Adrenal gland (tissue), 12 donors: ENCODE data around the gene TMEM250. TPM values are rescaled to one million over a fixed set of nuclear protein-coding genes. Genes with fewer than 3 reads are reported as not detected.

ENCODE experiments used
- DNase-seq, 7 donors: peaks; one replicate each; pipeline ENCODE4 v3.0.0-alpha.2; 2019 to 2020
- H3K27ac ChIP-seq, 5 donors: fragments of 200-600 bp; sonication (generic) in 4 of 5; 1 replicate in 3 of 5; 2 replicates in 2 of 5; pipeline versions ENCODE4 v1.5.1 to v1.8.0; 2016 to 2020; ENCODE audit warnings: mild to moderate bottlenecking in 1 of 5
- H3K27me3 ChIP-seq: fragments of 200-600 bp; 2 replicates; pipeline ENCODE4 v1.8.0; 2021
- H3K36me3 ChIP-seq, 2 donors: fragments of 200-600 bp; replicated peaks in 1 of 2; 1 replicate in 1 of 2; 2 replicates in 1 of 2; pipeline versions ENCODE4 v1.5.1 to v1.8.0; 2018 to 2022
- H3K4me1 ChIP-seq, 2 donors: fragments of 200-600 bp; replicated peaks in 1 of 2; 1 replicate in 1 of 2; 2 replicates in 1 of 2; pipeline versions ENCODE4 v1.5.1 to v1.8.0; 2018 to 2021
- H3K4me3 ChIP-seq, 4 donors: fragments of 200-600 bp; sonication (generic) in 3 of 4; one replicate each; pipeline ENCODE4 v1.5.1; 2016 to 2018
- H3K9me3 ChIP-seq, 3 donors: fragments of 200-600 bp; sonication (generic) in 1 of 3; replicated peaks in 1 of 3; 1 replicate in 2 of 3; 2 replicates in 1 of 3; pipeline versions ENCODE4 v1.5.1 to v1.8.0; 2016 to 2021
- CTCF ChIP-seq, 6 experiments: fragments of 450-650 bp in 4 of 6; fragments of 200-600 bp in 2 of 6; sonication (generic) in 1 of 6; IDR thresholded peaks; 1 replicate in 5 of 6; 2 replicates in 1 of 6; pipeline versions ENCODE4 v1.5.1 to v1.8.0; 2016 to 2021; ENCODE audit warnings: antibody characterized with exemption in 6 of 6, mild to moderate bottlenecking in 2 of 6, moderate library complexity in 1 of 6
- POLR2A ChIP-seq, 2 donors: fragments of 450-650 bp; IDR thresholded peaks; one replicate each; pipeline ENCODE4 v1.6.1; 2017; ENCODE audit warnings: antibody characterized with exemption in 2 of 2, mild to moderate bottlenecking in 2 of 2, moderate library complexity in 1 of 2
- WGBS, 4 donors: extraction: QIAGEN DNeasy Blood & Tissue Kit in 2 of 4; methylation state at CpG; one replicate each; pipeline versions ENCODE4 v1.1.5 to v1.1.7; 2013 to 2017; 5-methylcytosine and 5-hydroxymethylcytosine counted together
- intact Hi-C, 2 donors: fragments of 100-400 bp; cut with DNase I; formaldehyde crosslinking; loops; one replicate each; pipeline versions ENCODE4 v1.14.1 to v1.15.0; 2022 to 2023
- polyA plus RNA-seq, 3 donors: library from polyadenylated mRNA; stranded (reverse); fragments of 200-250 nt in 2 of 3; fragments of 350-450 nt in 1 of 3; fragmentation: Illumina TruSeq in 1 of 3; extraction: RNeasy Lipid Tissue Mini Kit (QIAGEN cat#74804) in 1 of 3; gene quantifications; one replicate each; pipeline ENCODE4 v1.2.3, GENCODE V29; 2013 to 2014
- total RNA-seq, 9 donors: library from RNA; depleted of rRNA in 4 of 9; stranded (reverse); fragments of >200 nt in 4 of 9; fragments of 120-200 nt in 1 of 9; fragmentation: NEBNext Ultra II Directional in 1 of 9; extraction: Animal tissue kit (Norgen Biotek cat#: 25700) in 1 of 9; gene quantifications; one replicate each; pipeline versions ENCODE4 v1.1.0 to v1.2.4, GENCODE V29; 2013 to 2023
- donor health status: healthy with polysubstance abuse.
- donor health status: Bipolar disorder and iron deficiency.
- donor health status: DM: yes; HTN: yes; CAD: no.
- donor health status: DM: no; HTN: no; CAD: no.
- donor health status: DM: no; HTN: no; CAD: no.
- donor health status: DM: yes; HTN: yes; CAD: no.

Gene TMEM250
- total and polyA plus RNA-seq, 12 donors, result 5.2 to 47.2 (median 28.0) TPM

DNA sequence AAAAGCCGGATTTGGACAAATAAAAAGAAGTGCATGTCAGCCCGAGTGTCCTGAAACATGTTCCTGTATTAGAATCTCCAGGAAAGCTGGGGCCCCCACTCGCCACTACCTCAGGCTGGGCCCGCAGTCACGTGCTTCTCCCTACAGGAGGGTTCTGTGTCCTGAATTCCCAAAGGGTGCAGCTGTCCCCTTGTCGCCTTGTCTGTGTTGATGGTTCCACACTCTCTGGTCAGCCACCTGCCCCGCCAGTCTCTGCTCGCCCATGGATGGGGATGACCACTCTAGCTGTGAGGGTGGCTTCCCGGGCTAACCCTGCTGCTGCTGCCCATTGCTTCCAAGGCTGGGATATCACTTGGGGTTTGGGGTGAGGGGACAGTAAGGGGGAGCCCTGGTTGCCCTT, 3.1 kb upstream of the TMEM250 start:
- WGBS, 4 donors, result 82 to 88% (median 86%) methylated on average over 8 to 9 of the region's 9 CpGs
- Histone ChIP-seq H3K4me1 (peaks cover 16 to 22% of the 10 kb centered on the region in 2 donors), H3K27ac (no peak overlapping the region), H3K36me3 (no peaks in the 10 kb centered on the region), H3K9me3 (no peaks in the 10 kb centered on the region), H3K27me3 (peaks cover 6% of the 10 kb centered on the region), H3K4me3 (no peak overlapping the region)
- no peak for DNase-seq
- intact Hi-C loops, result loop anchor here (2.0 to 10.0 kb wide), 6 partner anchors 155 to 420 kb away; partner anchors contain the start of gene KCNT1 (in 1 of the 2)
- TF ChIP-seq CTCF (IDR thresholded peaks at IDR 0.05) (no peak), POLR2A (IDR thresholded peaks at IDR 0.05) (no peak)

DNA sequence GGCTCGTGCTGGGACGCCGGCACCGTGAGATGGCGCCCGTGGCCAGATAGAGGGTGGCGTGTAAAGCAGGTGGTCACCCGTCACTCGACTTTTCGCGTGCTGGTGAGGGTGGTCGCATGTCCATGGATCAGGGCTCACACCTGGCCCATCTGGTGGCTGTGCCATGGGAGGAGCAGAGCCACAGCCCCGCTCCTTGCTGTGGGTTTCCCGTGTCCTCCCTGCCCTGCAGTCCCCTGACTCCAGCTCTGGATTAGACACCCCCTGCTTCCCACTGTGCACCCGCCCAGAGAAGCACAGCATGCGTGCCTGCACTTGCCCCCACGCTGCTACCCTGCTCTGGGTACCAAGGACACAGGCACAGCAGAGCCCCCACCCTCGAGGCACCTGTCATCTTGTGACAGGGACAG, 1.8 kb upstream of the TMEM250 start:
- peaks cover 16 to 22% of the 10 kb centered on the region in 2 donors for H3K4me1 ChIP-seq
- intact Hi-C loops, result loop anchor here (5.0 to 10.0 kb wide), 4 partner anchors 256 to 418 kb away; partner anchors contain the start of gene KCNT1 (in 1 of the 2)
- H3K36me3 ChIP-seq, result peaks cover 0 to 11% of the 10 kb centered on the region in 2 donors
- 84 to 93% (median 88%) methylated on average over 17 to 18 of the region's 18 CpGs for WGBS, 4 donors
- H3K4me3 ChIP-seq, result no peak overlapping the region
- no peak for DNase-seq
- H3K27me3 ChIP-seq, result no peaks in the 10 kb centered on the region
- H3K27ac ChIP-seq, result no peak overlapping the region
- TF ChIP-seq POLR2A (IDR thresholded peaks at IDR 0.05), result no peak
- no peak for TF ChIP-seq CTCF (IDR thresholded peaks at IDR 0.05)
- no peaks in the 10 kb centered on the region for H3K9me3 ChIP-seq

GRCh38 chr9:136119883-136120393, 1.3 kb upstream of the TMEM250 start:
- 71 to 76% (median 75%) methylated on average over 6 to 11 of the region's 11 CpGs for WGBS, 4 donors
- Histone ChIP-seq H3K27ac (peak overlapping the region in 2 of 5 donors; percentile 94 to 98), H3K36me3 (peaks cover 0 to 16% of the 10 kb centered on the region in 2 donors), H3K9me3 (no peaks in the 10 kb centered on the region), H3K4me1 (peaks cover 16 to 22% of the 10 kb centered on the region in 2 donors), H3K27me3 (no peaks in the 10 kb centered on the region), H3K4me3 (peak overlapping the region in 1 of 4 donors; percentile 97)
- TF ChIP-seq CTCF (IDR thresholded peaks at IDR 0.05), result no peak
- TF ChIP-seq POLR2A (IDR thresholded peaks at IDR 0.05), result no peak
- no peak for DNase-seq
- intact Hi-C loops, result loop anchor here (5.0 to 10.0 kb wide), 4 partner anchors 255 to 418 kb away; partner anchors contain the start of gene KCNT1 (in 1 of the 2)

- Histone ChIP-seq H3K27ac (peak overlapping the region; percentile 39 to 98 (median 81)), H3K27me3 (no peaks in the 10 kb centered on the region), H3K36me3 (peaks cover 0 to 22% of the 10 kb centered on the region in 2 donors), H3K4me1 (peaks cover 16 to 22% of the 10 kb centered on the region in 2 donors), H3K4me3 (peak overlapping the region in 3 of 4 donors; percentile 28 to 97 (median 42)), H3K9me3 (no peaks in the 10 kb centered on the region)
- peak in 3 of 7 donors; percentile 37 to 60 (median 52) for DNase-seq
- intact Hi-C loops, result no loop called here
- TF ChIP-seq CTCF (IDR thresholded peaks at IDR 0.05), result peak in 2 of 6 experiments; percentile 14 to 19
- peak in 1 of 2 donors; percentile 16 for TF ChIP-seq POLR2A (IDR thresholded peaks at IDR 0.05)
- 1 to 3% (median 3%) methylated on average over 20 to 64 of the region's 64 CpGs for WGBS, 4 donors
Measured at GRCh38 chr9:136119061-136119882, 597 bp upstream of the TMEM250 start.
